GM21447 (cell line): ENCODE measurements around the gene TOMM5.

Source experiments
- ATAC-seq: cut with Tn5 transposase; IDR thresholded peaks from one replicate; pipeline ENCODE4 v1.9.1; 2021; ENCODE audit not compliant: unreplicated experiment

Gene TOMM5

GRCh38 chr9:37563806-37564513 lies 28.4 kb downstream of the TOMM5 start:
- no peak for ATAC-seq

- no peak for ATAC-seq
These were observed 29.6 kb downstream of the TOMM5 start for GRCh38 chr9:37562826-37563225.

GRCh38 chr9:37561682-37562081 lies 30.7 kb downstream of the TOMM5 start:
- no peak for ATAC-seq

- no peak for ATAC-seq
These were observed 32.4 kb downstream of the TOMM5 start for GRCh38 chr9:37559855-37560592.

- no peak for ATAC-seq
These were observed 33.3 kb downstream of the TOMM5 start for GRCh38 chr9:37559125-37559524.

GRCh38 chr9:37555786-37556185 lies 36.6 kb downstream of the TOMM5 start:
- no peak for ATAC-seq

GRCh38 chr9:37554318-37554717 lies 38.1 kb downstream of the TOMM5 start:
- no peak for ATAC-seq

GRCh38 chr9:37551888-37552287 lies 40.5 kb downstream of the TOMM5 start:
- no peak for ATAC-seq

- no peak for ATAC-seq
These were observed 40.9 kb downstream of the TOMM5 start for GRCh38 chr9:37551468-37551867.

GRCh38 chr9:37550781-37551180 lies 41.6 kb downstream of the TOMM5 start:
- no peak for ATAC-seq

GRCh38 chr9:37549527-37549926 lies 42.9 kb downstream of the TOMM5 start:
- ATAC-seq = no peak

GRCh38 chr9:37547328-37547878 lies 45.0 kb downstream of the TOMM5 start:
- no peak for ATAC-seq

GRCh38 chr9:37543468-37543867 lies 48.9 kb downstream of the TOMM5 start:
- no peak for ATAC-seq

- ATAC-seq = no peak
These were observed 49.5 kb downstream of the TOMM5 start for GRCh38 chr9:37542895-37543294.

- no peak for ATAC-seq
These were observed 49.9 kb downstream of the TOMM5 start for GRCh38 chr9:37542488-37542887.

GRCh38 chr9:37541465-37541864 lies 50.9 kb downstream of the TOMM5 start:
- ATAC-seq = no peak

GRCh38 chr9:37540634-37541033 lies 51.8 kb downstream of the TOMM5 start:
- ATAC-seq = no peak

- ATAC-seq = no peak
These were observed 52.8 kb downstream of the TOMM5 start for GRCh38 chr9:37539634-37540033.
